Body of pancreas (tissue), 4 donors: ENCODE measurements around the gene PTPRM. TPM values are rescaled to one million over a fixed set of nuclear protein-coding genes. Genes with fewer than 3 reads are reported as not detected.

Source experiments
- ATAC-seq: fragments of 150-250 bp; one replicate; pipeline ENCODE4 v1.9.1; 2016
- DNase-seq, 4 donors: peaks; one replicate each; pipeline ENCODE4 v3.0.0-alpha.2; 2019
- H3K27ac ChIP-seq, 4 donors: fragments of 200-600 bp; sonication (generic); 1 replicate in 3 of 4; 2 replicates in 1 of 4; pipeline versions ENCODE4 v1.5.1 to v1.6.1; 2016 to 2019; ENCODE audit warnings: mild to moderate bottlenecking in 1 of 4, mixed read lengths in 1 of 4, moderate library complexity in 1 of 4
- H3K27me3 ChIP-seq, 2 donors: fragments of 200-600 bp; sonication (generic); one replicate each; pipeline ENCODE4 v1.6.0; 2016; ENCODE audit warnings: mild to moderate bottlenecking in 1 of 2
- H3K36me3 ChIP-seq, 2 donors: fragments of 200-600 bp; sonication (generic); replicated peaks in 1 of 2; 2 replicates each; pipeline ENCODE4 v1.5.1; 2016; ENCODE audit warnings: low read depth in 2 of 2; ENCODE audit not compliant: insufficient read depth in 1 of 2
- H3K4me1 ChIP-seq: fragments of 200-600 bp; sonication (generic); one replicate; pipeline ENCODE4 v1.6.0; 2016
- H3K4me3 ChIP-seq, 2 donors: fragments of 200-600 bp; sonication (generic); 1 replicate in 1 of 2; 2 replicates in 1 of 2; pipeline ENCODE4 v1.5.1; 2016 to 2019
- H3K9me3 ChIP-seq, 3 donors: fragments of 200-600 bp; sonication (generic); 1 replicate in 2 of 3; 2 replicates in 1 of 3; pipeline ENCODE4 v1.5.1; 2016
- CTCF ChIP-seq, 7 experiments: fragments of 450-650 bp in 4 of 7; fragments of 200-600 bp in 3 of 7; sonication (generic) in 3 of 7; IDR thresholded peaks; one replicate each; pipeline ENCODE4 v1.5.1; 2016 to 2019; ENCODE audit warnings: antibody characterized with exemption in 7 of 7
- POLR2A ChIP-seq, 3 donors: fragments of 450-650 bp; IDR thresholded peaks; one replicate each; pipeline ENCODE4 v1.6.1; 2016; ENCODE audit warnings: antibody characterized with exemption in 3 of 3, mild to moderate bottlenecking in 2 of 3
- WGBS, 2 donors: methylation state at CpG; one replicate each; pipeline ENCODE4 v1.1.5; 2017; 5-methylcytosine and 5-hydroxymethylcytosine counted together
- intact Hi-C: fragments of 100-400 bp; cut with DNase I; formaldehyde crosslinking; loops from one replicate; pipeline ENCODE4 v1.15.1; 2023
- total RNA-seq, 2 donors: library from RNA; depleted of rRNA; stranded (reverse); fragments of >200 nt; gene quantifications; one replicate each; pipeline ENCODE4 v1.1.0, GENCODE V29; 2016

Gene PTPRM
- total RNA-seq, 2 donors from 2014 or later = 38.2 to 48.0 TPM

DNA sequence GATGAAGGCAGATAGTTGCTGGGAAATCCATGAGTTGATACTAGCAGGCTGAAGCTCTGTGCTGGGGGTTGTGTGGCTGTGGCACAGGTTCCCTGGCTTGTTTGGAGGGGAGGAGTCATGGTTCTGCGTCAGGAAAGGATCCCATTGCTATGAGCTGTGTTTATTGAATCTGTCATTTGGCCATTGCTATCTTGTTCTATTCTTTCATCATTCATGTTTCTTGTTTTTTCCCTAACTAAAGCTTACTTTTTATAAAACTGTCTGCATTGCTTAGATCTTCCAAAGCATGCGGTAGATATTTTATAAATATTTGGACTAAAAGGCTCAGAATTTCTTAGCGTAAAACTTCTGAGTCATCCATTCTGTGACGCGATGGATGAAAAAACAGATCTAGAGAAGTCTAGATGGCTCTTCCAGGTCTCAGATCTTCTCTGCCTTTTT, 335.3 kb downstream of the PTPRM start:
- Histone ChIP-seq H3K27me3 (no peaks in the 10 kb centered on the region), H3K36me3 (no peaks in the 10 kb centered on the region), H3K4me3 (no peak overlapping the region), H3K4me1 (peaks cover 5% of the 10 kb centered on the region), H3K9me3 (no peaks in the 10 kb centered on the region), H3K27ac (no peak overlapping the region)
- ATAC-seq (peak; percentile 58), DNase-seq (peak in 3 of 4 donors; percentile 22 to 50 (median 41))
- intact Hi-C loops = no loop called here
- no peak for TF ChIP-seq POLR2A (IDR thresholded peaks at IDR 0.05)
- TF ChIP-seq CTCF (IDR thresholded peaks at IDR 0.05) = no peak
- 78 to 79% methylated on average over 5 of the region's 5 CpGs for WGBS, 2 donors

GRCh38 chr18:7904529-7904928, 337.4 kb downstream of the PTPRM start:
- DNase-seq (no peak), ATAC-seq (no peak)
- intact Hi-C loops = no loop called here
- 89 to 98% methylated on average over 2 of the region's 2 CpGs for WGBS, 2 donors
- TF ChIP-seq POLR2A (IDR thresholded peaks at IDR 0.05) = no peak
- no peak for TF ChIP-seq CTCF (IDR thresholded peaks at IDR 0.05)
- H3K27me3 ChIP-seq = no peaks in the 10 kb centered on the region
- peaks cover 5% of the 10 kb centered on the region for H3K4me1 ChIP-seq
- no peak overlapping the region for H3K4me3 ChIP-seq
- H3K27ac ChIP-seq = no peak overlapping the region
- no peaks in the 10 kb centered on the region for H3K9me3 ChIP-seq
- H3K36me3 ChIP-seq = no peaks in the 10 kb centered on the region

DNA sequence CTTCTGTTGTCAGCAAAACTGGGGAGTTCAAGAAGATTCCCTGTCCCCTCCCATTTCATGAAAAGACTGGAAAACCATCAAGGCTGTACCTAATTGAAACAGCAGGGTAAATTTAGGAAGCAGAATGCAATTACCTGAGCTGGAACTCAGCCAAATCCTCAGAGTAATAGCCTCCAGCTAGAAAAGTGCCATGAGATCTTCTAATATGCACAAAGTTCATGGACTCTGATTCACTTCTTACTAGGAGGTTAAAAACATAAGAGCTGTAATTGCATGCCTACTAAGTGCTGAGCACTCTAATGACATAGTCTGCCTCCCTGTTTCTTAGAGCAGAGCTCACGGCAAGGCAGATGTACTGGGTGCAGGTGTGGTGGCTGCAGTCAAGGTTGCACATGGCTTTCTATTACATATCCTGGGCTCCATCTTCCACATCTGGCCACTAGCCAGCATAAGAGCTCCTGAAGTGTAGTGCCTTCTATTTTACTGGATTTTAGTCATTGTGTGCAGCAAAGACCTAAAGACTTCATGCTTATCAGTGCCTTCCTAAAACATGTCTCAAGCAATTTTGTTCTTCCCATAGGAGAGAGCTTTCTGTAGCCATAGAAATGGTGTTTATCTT, 341.7 kb downstream of the PTPRM start:
- H3K4me3 ChIP-seq = no peak overlapping the region
- intact Hi-C loops = no loop called here
- H3K27ac ChIP-seq = no peak overlapping the region
- H3K27me3 ChIP-seq = no peaks in the 10 kb centered on the region
- no peaks in the 10 kb centered on the region for H3K36me3 ChIP-seq
- H3K4me1 ChIP-seq = no peaks in the 10 kb centered on the region
- ATAC-seq = no peak
- no peak for TF ChIP-seq CTCF (IDR thresholded peaks at IDR 0.05)
- no peak for TF ChIP-seq POLR2A (IDR thresholded peaks at IDR 0.05)
- H3K9me3 ChIP-seq = no peaks in the 10 kb centered on the region
- 64 to 100% methylated on average over 1 of the region's 1 CpG for WGBS, 2 donors
- DNase-seq = peak in 1 of 4 donors; percentile 8

GRCh38 chr18:7914834-7915670, 347.9 kb downstream of the PTPRM start:
- Histone ChIP-seq H3K36me3 (no peaks in the 10 kb centered on the region), H3K27me3 (no peaks in the 10 kb centered on the region), H3K9me3 (no peaks in the 10 kb centered on the region), H3K4me1 (peaks cover 10% of the 10 kb centered on the region), H3K27ac (peak overlapping the region in 1 of 4 donors; percentile 24), H3K4me3 (no peak overlapping the region)
- no peak for TF ChIP-seq POLR2A (IDR thresholded peaks at IDR 0.05)
- no peak for TF ChIP-seq CTCF (IDR thresholded peaks at IDR 0.05)
- intact Hi-C loops = no loop called here
- ATAC-seq (no peak), DNase-seq (no peak)
- WGBS, 2 donors = 44 to 45% methylated on average over 5 of the region's 5 CpGs
